GM19468 (cell line): Measurements from ENCODE around the gene SLX9.

Source experiments
- ATAC-seq: cut with Tn5 transposase; IDR thresholded peaks from one replicate; pipeline ENCODE4 v1.9.1; 2021; ENCODE audit warnings: mild to moderate bottlenecking, moderate library complexity, moderate number of reproducible peaks; ENCODE audit not compliant: unreplicated experiment; ENCODE audit errors: extremely low read depth

Gene SLX9

GRCh38 chr21:44996983-44997936 lies 57.4 kb downstream of the SLX9 start:
- ATAC-seq, result no peak

- ATAC-seq, result no peak
Measured at GRCh38 chr21:44998086-44998620, 58.3 kb downstream of the SLX9 start.

- no peak for ATAC-seq
Measured at GRCh38 chr21:44998621-44999427, 59.0 kb downstream of the SLX9 start.

- no peak for ATAC-seq
Measured at GRCh38 chr21:44999428-44999971, 59.7 kb downstream of the SLX9 start.

- ATAC-seq, result no peak
Measured at GRCh38 chr21:44999972-45000636, 60.3 kb downstream of the SLX9 start.

- ATAC-seq, result no peak
Measured at GRCh38 chr21:45000637-45001133, 60.9 kb downstream of the SLX9 start.

- ATAC-seq, result no peak
Measured at GRCh38 chr21:45001134-45002095, 61.6 kb downstream of the SLX9 start.

GRCh38 chr21:45002381-45003204 lies 62.8 kb downstream of the SLX9 start:
- ATAC-seq, result no peak

- no peak for ATAC-seq
Measured at GRCh38 chr21:45003331-45004058, 63.7 kb downstream of the SLX9 start.

- no peak for ATAC-seq
Measured at GRCh38 chr21:45004059-45004422, 64.2 kb downstream of the SLX9 start.

GRCh38 chr21:45004481-45005247 lies 64.8 kb downstream of the SLX9 start:
- no peak for ATAC-seq

GRCh38 chr21:45006536-45007095 lies 66.8 kb downstream of the SLX9 start:
- no peak for ATAC-seq

- no peak for ATAC-seq
Measured at GRCh38 chr21:45009616-45010015, 69.8 kb downstream of the SLX9 start.

- no peak for ATAC-seq
Measured at GRCh38 chr21:45010096-45010495, 70.3 kb downstream of the SLX9 start.

- ATAC-seq, result no peak
Measured at GRCh38 chr21:45010860-45011259, 71.0 kb downstream of the SLX9 start.

GRCh38 chr21:45011426-45011825 lies 71.6 kb downstream of the SLX9 start:
- no peak for ATAC-seq
